ENCODE data around the gene LIN7B. TPM values are rescaled to one million over a fixed set of nuclear protein-coding genes. Genes with fewer than 3 reads are reported as not detected.

The LIN7B gene
- total and polyA plus RNA-seq, 4 experiments from 2014 or later = 4.4 to 18.6 (median 11.5) TPM

- Mint-ChIP-seq H3K27ac (peak overlapping the region in 2 of 7 donors; percentile 41 to 68), H3K9me3 (peaks cover 0 to 4% (median 0%) of the 10 kb centered on the region in 8 donors), H3K27me3 (peaks cover 44 to 60% of the 10 kb centered on the region in 2 donors), H3K36me3 (no peaks in the 10 kb centered on the region), H3K4me1 (peaks cover 14 to 63% (median 26%) of the 10 kb centered on the region in 4 donors), H3K4me3 (peak overlapping the region; percentile 69 to 85 (median 76))
- DNase-seq = peak in 1 of 5 donors; percentile 51
- ChIA-PET POLR2A (ENCODE audit: partially characterized antibody) (interaction anchor here (1.4 to 3.3 kb wide), 3 partner anchors 17 to 53 kb away, joined by 4 to 9 read pairs (median 5); no protein-coding TSS in a partner anchor), CTCF (ENCODE audit: partially characterized antibody) (interaction anchor here (0.9 to 7.1 kb wide), 3 partner anchors 44 to 53 kb away, joined by 4 to 83 read pairs (median 4); no protein-coding TSS in a partner anchor)
- H3K9me3 ChIP-seq (ENCODE audit: control insufficient read depth in 1 of 2, low read length in 2 of 2) = no peaks in the 10 kb centered on the region
- no peak overlapping the region for H3K27ac ChIP-seq (ENCODE audit: low read depth, low read length)
- intact Hi-C loops (cut with micrococcal nuclease) = no loop called here
- no peaks in the 10 kb centered on the region for H3K36me3 ChIP-seq (ENCODE audit: insufficient read depth, low read length)
- peaks cover 46% of the 10 kb centered on the region for H3K4me1 ChIP-seq (ENCODE audit: insufficient read depth, low read length)
- H3K4me3 ChIP-seq (ENCODE audit: low read length in 2 of 2) = peak overlapping the region in 1 of 2 donors; percentile 42
- H3K27me3 ChIP-seq (ENCODE audit: insufficient read depth, low read length) = peaks cover 36% of the 10 kb centered on the region
Measured at GRCh38 chr19:49150106-49150943, 36.2 kb downstream of the LIN7B start.

DNA sequence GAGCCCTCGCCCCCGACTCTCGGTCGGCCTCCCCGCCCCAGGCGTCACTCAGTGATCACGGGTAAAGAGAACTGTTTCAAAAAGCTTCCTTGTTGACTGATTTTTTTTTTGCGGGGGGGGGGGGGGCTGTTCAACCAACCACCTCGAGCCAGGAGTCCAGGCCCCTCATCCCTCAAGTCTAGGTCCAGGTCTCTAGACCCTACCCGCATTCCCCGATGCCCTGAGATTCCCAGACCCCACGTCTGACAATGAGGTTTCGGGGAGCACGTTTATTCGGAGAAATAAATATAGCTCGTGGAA lies 36.7 kb downstream of the LIN7B start:
- H3K27ac ChIP-seq (ENCODE audit: low read depth, low read length) = no peak overlapping the region
- peaks cover 40% of the 10 kb centered on the region for H3K4me1 ChIP-seq (ENCODE audit: insufficient read depth, low read length)
- H3K27me3 ChIP-seq (ENCODE audit: insufficient read depth, low read length) = peaks cover 32% of the 10 kb centered on the region
- H3K9me3 ChIP-seq (ENCODE audit: control insufficient read depth in 1 of 2, low read length in 2 of 2) = no peaks in the 10 kb centered on the region
- ChIA-PET CTCF (ENCODE audit: partially characterized antibody) (interaction anchor here (0.6 to 1.2 kb wide), 4 partner anchors 37 to 153 kb away, joined by 3 to 4 read pairs (median 4); partner anchors contain the start of gene LIN7B), POLR2A (ENCODE audit: partially characterized antibody) (interaction anchor here (1.4 to 3.3 kb wide), 3 partner anchors 18 to 53 kb away, joined by 4 to 9 read pairs (median 5); no protein-coding TSS in a partner anchor)
- no peaks in the 10 kb centered on the region for H3K36me3 ChIP-seq (ENCODE audit: insufficient read depth, low read length)
- peak in 1 of 5 donors; percentile 37 for DNase-seq
- intact Hi-C loops (cut with micrococcal nuclease) = no loop called here
- peaks cover 12 to 59% (median 22%) of the 10 kb centered on the region in 4 donors for H3K4me1 Mint-ChIP-seq
- peaks cover 0 to 4% (median 0%) of the 10 kb centered on the region in 8 donors for H3K9me3 Mint-ChIP-seq
- peak overlapping the region in 1 of 2 donors; percentile 42 for H3K4me3 ChIP-seq (ENCODE audit: low read length in 2 of 2)
- no peak overlapping the region for H3K27ac Mint-ChIP-seq
- peaks cover 42 to 60% of the 10 kb centered on the region in 2 donors for H3K27me3 Mint-ChIP-seq
- H3K4me3 Mint-ChIP-seq = peak overlapping the region in 6 of 8 donors; percentile 23 to 77 (median 74)
- no peaks in the 10 kb centered on the region for H3K36me3 Mint-ChIP-seq

DNA sequence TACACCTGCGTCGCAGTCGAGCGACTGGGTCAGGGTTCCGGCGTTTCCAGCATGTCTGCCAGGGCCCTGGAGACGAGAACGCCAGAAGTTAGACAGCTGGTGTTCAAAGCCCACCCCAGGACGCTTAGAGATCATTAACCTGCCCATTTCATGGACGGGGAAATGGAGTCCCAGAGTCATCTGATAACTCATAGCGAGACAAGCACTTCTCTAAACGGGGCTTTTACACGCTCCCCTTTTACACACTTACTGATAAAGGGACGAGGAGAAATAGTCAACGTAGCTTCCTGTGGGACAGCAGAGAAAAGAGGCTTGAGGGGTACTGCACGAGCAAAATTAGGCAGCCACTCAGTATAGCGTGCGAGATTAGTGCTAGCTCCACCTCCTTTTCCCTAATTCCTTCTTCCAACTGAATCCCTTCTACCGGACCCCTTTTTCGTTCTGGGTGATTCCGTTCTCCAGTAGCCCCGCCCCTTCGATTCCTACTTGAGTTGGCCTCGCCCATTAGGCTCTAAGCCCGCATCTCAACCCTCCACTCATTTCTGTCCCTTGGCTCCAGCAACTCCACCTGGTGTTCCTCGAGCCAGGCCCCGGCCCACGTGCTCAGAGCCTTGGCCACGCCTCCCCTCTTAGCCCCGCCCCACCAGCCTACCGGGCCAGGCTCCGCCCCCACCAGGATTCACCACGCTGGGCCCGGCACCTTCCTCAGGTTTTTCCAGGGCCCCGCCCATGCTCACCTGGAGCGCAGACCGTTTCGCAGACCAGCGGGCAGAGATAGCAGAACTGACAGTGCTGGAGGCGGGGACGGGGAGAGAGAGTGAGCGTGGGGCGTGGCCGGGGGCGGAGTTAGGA lies 37.3 kb downstream of the LIN7B start:
- Mint-ChIP-seq H3K36me3 (no peaks in the 10 kb centered on the region), H3K4me3 (peak overlapping the region in 7 of 8 donors; percentile 12 to 77 (median 68)), H3K27ac (peak overlapping the region in 2 of 7 donors; percentile 30 to 47), H3K27me3 (peaks cover 40 to 59% of the 10 kb centered on the region in 2 donors), H3K9me3 (peaks cover 0 to 4% (median 0%) of the 10 kb centered on the region in 8 donors), H3K4me1 (peaks cover 14 to 62% (median 20%) of the 10 kb centered on the region in 4 donors)
- peaks cover 36% of the 10 kb centered on the region for H3K4me1 ChIP-seq (ENCODE audit: insufficient read depth, low read length)
- no peak overlapping the region for H3K27ac ChIP-seq (ENCODE audit: low read depth, low read length)
- H3K4me3 ChIP-seq (ENCODE audit: low read length in 2 of 2) = peak overlapping the region in 1 of 2 donors; percentile 42
- peak in 1 of 5 donors; percentile 35 for DNase-seq
- POLR2A ChIA-PET (ENCODE audit: partially characterized antibody) = interaction anchor here (1.4 to 3.3 kb wide), 3 partner anchors 18 to 54 kb away, joined by 4 to 9 read pairs (median 5); no protein-coding TSS in a partner anchor
- CTCF ChIA-PET (ENCODE audit: partially characterized antibody) = interaction anchor here (0.6 to 1.2 kb wide), 4 partner anchors 38 to 153 kb away, joined by 3 to 4 read pairs (median 4); partner anchors contain the start of gene LIN7B
- H3K36me3 ChIP-seq (ENCODE audit: insufficient read depth, low read length) = no peaks in the 10 kb centered on the region
- H3K9me3 ChIP-seq (ENCODE audit: control insufficient read depth in 1 of 2, low read length in 2 of 2) = no peaks in the 10 kb centered on the region
- H3K27me3 ChIP-seq (ENCODE audit: insufficient read depth, low read length) = peaks cover 32% of the 10 kb centered on the region
- intact Hi-C loops (cut with micrococcal nuclease) = no loop called here

GRCh38 chr19:49152119-49152550 lies 38.0 kb downstream of the LIN7B start:
- Mint-ChIP-seq H3K27ac (peak overlapping the region in 2 of 7 donors; percentile 30 to 47), H3K4me3 (peak overlapping the region in 4 of 8 donors; percentile 28 to 76 (median 36)), H3K36me3 (no peaks in the 10 kb centered on the region), H3K27me3 (peaks cover 41 to 57% of the 10 kb centered on the region in 2 donors), H3K9me3 (peaks cover 0 to 4% (median 0%) of the 10 kb centered on the region in 8 donors), H3K4me1 (peaks cover 14 to 62% (median 20%) of the 10 kb centered on the region in 4 donors)
- peaks cover 36% of the 10 kb centered on the region for H3K4me1 ChIP-seq (ENCODE audit: insufficient read depth, low read length)
- POLR2A ChIA-PET (ENCODE audit: partially characterized antibody) = no interaction called here
- no peaks in the 10 kb centered on the region for H3K9me3 ChIP-seq (ENCODE audit: control insufficient read depth in 1 of 2, low read length in 2 of 2)
- no peak overlapping the region for H3K27ac ChIP-seq (ENCODE audit: low read depth, low read length)
- DNase-seq = no peak
- intact Hi-C loops (cut with micrococcal nuclease) = no loop called here
- CTCF ChIA-PET (ENCODE audit: partially characterized antibody) = no interaction called here
- H3K4me3 ChIP-seq (ENCODE audit: low read length in 2 of 2) = no peak overlapping the region
- H3K27me3 ChIP-seq (ENCODE audit: insufficient read depth, low read length) = peaks cover 32% of the 10 kb centered on the region
- no peaks in the 10 kb centered on the region for H3K36me3 ChIP-seq (ENCODE audit: insufficient read depth, low read length)

DNA sequence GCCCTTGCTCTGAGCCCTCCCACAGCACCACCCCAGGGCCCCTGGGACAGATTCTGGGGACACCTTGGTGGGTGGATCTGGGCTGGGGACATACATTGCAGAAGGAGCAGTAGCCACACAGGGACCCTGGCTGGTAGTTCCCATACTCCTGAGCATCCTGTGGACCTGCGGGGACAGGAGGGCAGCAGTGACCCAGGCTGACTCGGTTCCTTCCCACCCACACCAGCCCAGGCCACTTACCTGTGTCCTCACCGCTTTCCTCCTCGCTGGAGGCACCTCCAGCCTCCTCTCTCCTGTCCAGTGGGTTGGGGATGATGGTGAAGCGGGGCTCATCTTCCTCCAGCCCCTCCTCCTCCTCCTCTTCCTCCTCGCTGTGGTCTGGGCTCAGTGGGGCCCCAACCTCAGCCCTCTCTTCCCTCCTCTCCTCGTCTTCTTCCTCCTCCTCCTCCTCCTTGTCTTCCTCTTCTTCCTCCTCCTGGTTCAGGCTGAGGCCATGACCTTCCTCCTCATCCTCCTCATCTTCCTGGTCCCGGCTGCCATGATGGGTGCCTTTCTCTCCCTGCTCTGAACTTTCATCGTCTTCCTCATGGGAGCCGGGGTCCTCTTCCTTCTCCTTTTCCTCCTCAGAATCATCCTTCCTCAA lies 39.1 kb downstream of the LIN7B start:
- H3K4me1 Mint-ChIP-seq = peaks cover 15 to 62% (median 23%) of the 10 kb centered on the region in 4 donors
- no peak overlapping the region for H3K4me3 ChIP-seq (ENCODE audit: low read length in 2 of 2)
- peaks cover 45% of the 10 kb centered on the region for H3K4me1 ChIP-seq (ENCODE audit: insufficient read depth, low read length)
- POLR2A ChIA-PET (ENCODE audit: partially characterized antibody) = no interaction called here
- no peak overlapping the region for H3K27ac ChIP-seq (ENCODE audit: low read depth, low read length)
- peak overlapping the region in 3 of 8 donors; percentile 49 to 73 (median 60) for H3K4me3 Mint-ChIP-seq
- H3K27me3 ChIP-seq (ENCODE audit: insufficient read depth, low read length) = peaks cover 33% of the 10 kb centered on the region
- H3K9me3 ChIP-seq (ENCODE audit: control insufficient read depth in 1 of 2, low read length in 2 of 2) = no peaks in the 10 kb centered on the region
- peaks cover 44 to 57% of the 10 kb centered on the region in 2 donors for H3K27me3 Mint-ChIP-seq
- H3K36me3 Mint-ChIP-seq = no peaks in the 10 kb centered on the region
- intact Hi-C loops (cut with micrococcal nuclease) = no loop called here
- H3K9me3 Mint-ChIP-seq = peaks cover 0 to 4% (median 0%) of the 10 kb centered on the region in 8 donors
- CTCF ChIA-PET (ENCODE audit: partially characterized antibody) = no interaction called here
- H3K27ac Mint-ChIP-seq = peak overlapping the region in 1 of 7 donors; percentile 30
- no peaks in the 10 kb centered on the region for H3K36me3 ChIP-seq (ENCODE audit: insufficient read depth, low read length)
- no peak for DNase-seq

GRCh38 chr19:49154279-49154678 lies 40.1 kb downstream of the LIN7B start:
- H3K27me3 ChIP-seq (ENCODE audit: insufficient read depth, low read length) = peaks cover 26% of the 10 kb centered on the region
- H3K9me3 ChIP-seq (ENCODE audit: control insufficient read depth in 1 of 2, low read length in 2 of 2) = no peaks in the 10 kb centered on the region
- ChIA-PET CTCF (ENCODE audit: partially characterized antibody) (no interaction called here), POLR2A (ENCODE audit: partially characterized antibody) (no interaction called here)
- H3K36me3 ChIP-seq (ENCODE audit: insufficient read depth, low read length) = no peaks in the 10 kb centered on the region
- Mint-ChIP-seq H3K27me3 (peaks cover 45 to 56% of the 10 kb centered on the region in 2 donors), H3K4me1 (peaks cover 14 to 59% (median 21%) of the 10 kb centered on the region in 4 donors), H3K36me3 (no peaks in the 10 kb centered on the region), H3K9me3 (peaks cover 0 to 2% (median 0%) of the 10 kb centered on the region in 8 donors), H3K27ac (no peak overlapping the region), H3K4me3 (peak overlapping the region in 1 of 8 donors; percentile 28)
- no peak overlapping the region for H3K4me3 ChIP-seq (ENCODE audit: low read length in 2 of 2)
- intact Hi-C loops (cut with micrococcal nuclease) = no loop called here
- H3K4me1 ChIP-seq (ENCODE audit: insufficient read depth, low read length) = peaks cover 38% of the 10 kb centered on the region
- no peak for DNase-seq
- H3K27ac ChIP-seq (ENCODE audit: low read depth, low read length) = no peak overlapping the region
